K562 (cell line): ENCODE data around the gene CBY3. TPM values are rescaled to one million over a fixed set of nuclear protein-coding genes. Genes with fewer than 3 reads are reported as not detected.

ENCODE experiments used
- polyA plus RNA-seq, 8 experiments: library from polyadenylated mRNA; depleted of rRNA in 4 of 8; stranded (reverse) in 5 of 8; unstranded in 3 of 8; fragments of >200 nt; fragmentation: Nextera tagmentation in 2 of 8; fragmentation: Illumina TruSeq in 1 of 8; extraction: Ambion mirVana in 2 of 8; extraction: Trizol in 1 of 8; gene quantifications; 2 replicates each; pipeline versions ENCODE4 v1.2.1 to v1.2.3, GENCODE V29; 2011 to 2014; ENCODE audit warnings: inconsistent platforms in 1 of 8, missing spikeins in 1 of 8
- small RNA-seq: library from RNA; depleted of rRNA; stranded (forward); fragments of <200 nt; gene quantifications from one replicate; pipeline ENCODE3, GENCODE V24; 2014
- total RNA-seq, 7 experiments: library from RNA; depleted of rRNA in 6 of 7; stranded (reverse); fragments of >200 nt in 6 of 7; fragmentation: Illumina TruSeq in 2 of 7; extraction: Trizol in 2 of 7; gene quantifications; 2 replicates each; pipeline versions ENCODE4 v1.2.1 to v1.2.3, GENCODE V29; 2011 to 2021; ENCODE audit warnings: low replicate concordance in 1 of 7

CBY3 gene
- total and polyA plus RNA-seq, 9 of the 15 experiments (the other 6 are each of a cell fraction or from before 2014, with no cell fraction given), result not detected

Small RNA genes lying within 50 kb of the gene (small RNA-seq; reads per million reads assigned to genes)
- not detected for gene RF00017

Other genes starting within 250 kb of the CBY3 start
Only the 7 nearest of the 9 such genes appear.
- gene RUFY1, start 130.5 kb downstream of the CBY3 start, total RNA-seq (2014; rRNA removed), result 39.9 and 41.7 TPM in 2 replicates
- gene RUFY1, start 130.5 kb downstream of the CBY3 start, total RNA-seq (2014; rRNA removed; fragmentation: Illumina TruSeq; extraction: Trizol), result 21.8 and 26.2 TPM in 2 replicates
- gene RUFY1, start 130.5 kb downstream of the CBY3 start, total RNA-seq (2015; rRNA removed; fragmentation: Illumina TruSeq; extraction: Trizol), result 31.9 and 33.8 TPM in 2 replicates
- gene RUFY1, start 130.5 kb downstream of the CBY3 start, total RNA-seq (2021), result 29.1 and 29.6 TPM in 2 replicates
- 26.0 and 29.9 TPM in 2 replicates for gene RUFY1, start 130.5 kb downstream of the CBY3 start, polyA plus RNA-seq (2011; rRNA removed)
- gene RUFY1, start 130.5 kb downstream of the CBY3 start, polyA plus RNA-seq (2014; fragmentation: Illumina TruSeq; extraction: Trizol), result 21.0 and 22.8 TPM in 2 replicates
- 1 to 10 TPM; 5.0 to 7.9 TPM for gene RUFY1, start 130.5 kb downstream of the CBY3 start, polyA plus RNA-seq (2014; fragmentation: Nextera tagmentation; extraction: Ambion mirVana)
- gene RUFY1, start 130.5 kb downstream of the CBY3 start, polyA plus RNA-seq (2014; rRNA removed), result 24.0 and 30.0 TPM in 2 replicates
- 570 and 600 TPM in 2 replicates for gene HNRNPH1, start 57.4 kb downstream of the CBY3 start, total RNA-seq (2014; rRNA removed)
- gene HNRNPH1, start 57.4 kb downstream of the CBY3 start, total RNA-seq (2014; rRNA removed; fragmentation: Illumina TruSeq; extraction: Trizol), result 611 and 618 TPM in 2 replicates
- gene HNRNPH1, start 57.4 kb downstream of the CBY3 start, total RNA-seq (2015; rRNA removed; fragmentation: Illumina TruSeq; extraction: Trizol), result 613 and 656 TPM in 2 replicates
- gene HNRNPH1, start 57.4 kb downstream of the CBY3 start, total RNA-seq (2021), result 544 and 561 TPM in 2 replicates
- 418 and 441 TPM in 2 replicates for gene HNRNPH1, start 57.4 kb downstream of the CBY3 start, polyA plus RNA-seq (2011; rRNA removed)
- gene HNRNPH1, start 57.4 kb downstream of the CBY3 start, polyA plus RNA-seq (2014; fragmentation: Illumina TruSeq; extraction: Trizol), result 445 and 534 TPM in 2 replicates
- 100 to 1,000 TPM; 103 to 128 TPM for gene HNRNPH1, start 57.4 kb downstream of the CBY3 start, polyA plus RNA-seq (2014; fragmentation: Nextera tagmentation; extraction: Ambion mirVana)
- gene HNRNPH1, start 57.4 kb downstream of the CBY3 start, polyA plus RNA-seq (2014; rRNA removed), result 574 and 644 TPM in 2 replicates
- gene CANX, start 17.9 kb upstream of the CBY3 start, total RNA-seq (2014; rRNA removed), result 353 and 366 TPM in 2 replicates
- 589 and 672 TPM in 2 replicates for gene CANX, start 17.9 kb upstream of the CBY3 start, total RNA-seq (2014; rRNA removed; fragmentation: Illumina TruSeq; extraction: Trizol)
- gene CANX, start 17.9 kb upstream of the CBY3 start, total RNA-seq (2015; rRNA removed; fragmentation: Illumina TruSeq; extraction: Trizol), result 630 and 666 TPM in 2 replicates
- 707 and 758 TPM in 2 replicates for gene CANX, start 17.9 kb upstream of the CBY3 start, total RNA-seq (2021)
- 893 and 901 TPM in 2 replicates for gene CANX, start 17.9 kb upstream of the CBY3 start, polyA plus RNA-seq (2011; rRNA removed)
- 483 and 593 TPM in 2 replicates for gene CANX, start 17.9 kb upstream of the CBY3 start, polyA plus RNA-seq (2014; fragmentation: Illumina TruSeq; extraction: Trizol)
- gene CANX, start 17.9 kb upstream of the CBY3 start, polyA plus RNA-seq (2014; fragmentation: Nextera tagmentation; extraction: Ambion mirVana), result 100 to 1,000 TPM; 155 to 221 TPM
- gene CANX, start 17.9 kb upstream of the CBY3 start, polyA plus RNA-seq (2014; rRNA removed), result 402 and 423 TPM in 2 replicates
- 7.0 and 9.4 TPM in 2 replicates for gene MAML1, start 51.8 kb upstream of the CBY3 start, total RNA-seq (2014; rRNA removed)
- 4.8 and 4.9 TPM in 2 replicates for gene MAML1, start 51.8 kb upstream of the CBY3 start, total RNA-seq (2014; rRNA removed; fragmentation: Illumina TruSeq; extraction: Trizol)
- 7.0 and 7.5 TPM in 2 replicates for gene MAML1, start 51.8 kb upstream of the CBY3 start, total RNA-seq (2015; rRNA removed; fragmentation: Illumina TruSeq; extraction: Trizol)
- gene MAML1, start 51.8 kb upstream of the CBY3 start, total RNA-seq (2021), result 16.1 and 18.4 TPM in 2 replicates
- gene MAML1, start 51.8 kb upstream of the CBY3 start, polyA plus RNA-seq (2011; rRNA removed), result 4.3 and 8.2 TPM in 2 replicates
- gene MAML1, start 51.8 kb upstream of the CBY3 start, polyA plus RNA-seq (2014; fragmentation: Illumina TruSeq; extraction: Trizol), result 12.7 and 13.4 TPM in 2 replicates
- gene MAML1, start 51.8 kb upstream of the CBY3 start, polyA plus RNA-seq (2014; fragmentation: Nextera tagmentation; extraction: Ambion mirVana), result under 1 TPM; 0.32 to 0.45 TPM
- 10.1 and 10.6 TPM in 2 replicates for gene MAML1, start 51.8 kb upstream of the CBY3 start, polyA plus RNA-seq (2014; rRNA removed)
- 0.77 TPM in 1 of 2 replicates, not detected in the other for gene LTC4S, start 113.0 kb upstream of the CBY3 start, total RNA-seq (2014; rRNA removed)
- gene LTC4S, start 113.0 kb upstream of the CBY3 start, total RNA-seq (2014; rRNA removed; fragmentation: Illumina TruSeq; extraction: Trizol), result not detected in 2 replicates
- gene LTC4S, start 113.0 kb upstream of the CBY3 start, total RNA-seq (2015; rRNA removed; fragmentation: Illumina TruSeq; extraction: Trizol), result not detected in 2 replicates
- gene LTC4S, start 113.0 kb upstream of the CBY3 start, total RNA-seq (2021), result 0.51 and 0.75 TPM in 2 replicates
- not detected in 2 replicates for gene LTC4S, start 113.0 kb upstream of the CBY3 start, polyA plus RNA-seq (2011; rRNA removed)
- not detected in 2 replicates for gene LTC4S, start 113.0 kb upstream of the CBY3 start, polyA plus RNA-seq (2014; fragmentation: Illumina TruSeq; extraction: Trizol)
- not detected for gene LTC4S, start 113.0 kb upstream of the CBY3 start, polyA plus RNA-seq (2014; fragmentation: Nextera tagmentation; extraction: Ambion mirVana)
- 0.17 TPM in 1 of 2 replicates, not detected in the other for gene LTC4S, start 113.0 kb upstream of the CBY3 start, polyA plus RNA-seq (2014; rRNA removed)
- gene MGAT4B, start 125.8 kb upstream of the CBY3 start, total RNA-seq (2014; rRNA removed), result 75.4 and 97.9 TPM in 2 replicates
- gene MGAT4B, start 125.8 kb upstream of the CBY3 start, total RNA-seq (2014; rRNA removed; fragmentation: Illumina TruSeq; extraction: Trizol), result 53.9 and 64.8 TPM in 2 replicates
- 62.2 and 64.4 TPM in 2 replicates for gene MGAT4B, start 125.8 kb upstream of the CBY3 start, total RNA-seq (2015; rRNA removed; fragmentation: Illumina TruSeq; extraction: Trizol)
- 120 and 133 TPM in 2 replicates for gene MGAT4B, start 125.8 kb upstream of the CBY3 start, total RNA-seq (2021)
- gene MGAT4B, start 125.8 kb upstream of the CBY3 start, polyA plus RNA-seq (2011; rRNA removed), result 77.2 and 79.8 TPM in 2 replicates
- 80.2 and 90.3 TPM in 2 replicates for gene MGAT4B, start 125.8 kb upstream of the CBY3 start, polyA plus RNA-seq (2014; fragmentation: Illumina TruSeq; extraction: Trizol)
- under 1 TPM; 0.34 to 0.37 TPM for gene MGAT4B, start 125.8 kb upstream of the CBY3 start, polyA plus RNA-seq (2014; fragmentation: Nextera tagmentation; extraction: Ambion mirVana)
- gene MGAT4B, start 125.8 kb upstream of the CBY3 start, polyA plus RNA-seq (2014; rRNA removed), result 75.9 and 88.5 TPM in 2 replicates
- 148 and 236 TPM in 2 replicates for gene SQSTM1, start 139.9 kb upstream of the CBY3 start, total RNA-seq (2014; rRNA removed)
- gene SQSTM1, start 139.9 kb upstream of the CBY3 start, total RNA-seq (2014; rRNA removed; fragmentation: Illumina TruSeq; extraction: Trizol), result 32.0 and 37.6 TPM in 2 replicates
- gene SQSTM1, start 139.9 kb upstream of the CBY3 start, total RNA-seq (2015; rRNA removed; fragmentation: Illumina TruSeq; extraction: Trizol), result 107 and 109 TPM in 2 replicates
- gene SQSTM1, start 139.9 kb upstream of the CBY3 start, total RNA-seq (2021), result 148 and 151 TPM in 2 replicates
- gene SQSTM1, start 139.9 kb upstream of the CBY3 start, polyA plus RNA-seq (2011; rRNA removed), result 44.8 and 45.2 TPM in 2 replicates
- 75.0 and 79.8 TPM in 2 replicates for gene SQSTM1, start 139.9 kb upstream of the CBY3 start, polyA plus RNA-seq (2014; fragmentation: Illumina TruSeq; extraction: Trizol)
- 1 to 10 TPM; 5.6 to 8.2 TPM for gene SQSTM1, start 139.9 kb upstream of the CBY3 start, polyA plus RNA-seq (2014; fragmentation: Nextera tagmentation; extraction: Ambion mirVana)
- gene SQSTM1, start 139.9 kb upstream of the CBY3 start, polyA plus RNA-seq (2014; rRNA removed), result 64.0 and 70.7 TPM in 2 replicates